Measurements from ENCODE around the gene NELFB.

NELFB gene

GRCh38 chr9:137254624-137255447 lies at the start of gene NELFB:
Gene NELFB, plus strand, starts transcription at chr9:137255327.
- DNase-seq (ENCODE audit: low read depth in 4 of 4, low spot score in 1 of 4), result peak; percentile 87 to 97 (median 95)

- DNase-seq (ENCODE audit: low read depth in 4 of 4, low spot score in 1 of 4), result no peak
Observed at GRCh38 chr9:137206602-137207001, 48.5 kb upstream of the NELFB start.

DNA sequence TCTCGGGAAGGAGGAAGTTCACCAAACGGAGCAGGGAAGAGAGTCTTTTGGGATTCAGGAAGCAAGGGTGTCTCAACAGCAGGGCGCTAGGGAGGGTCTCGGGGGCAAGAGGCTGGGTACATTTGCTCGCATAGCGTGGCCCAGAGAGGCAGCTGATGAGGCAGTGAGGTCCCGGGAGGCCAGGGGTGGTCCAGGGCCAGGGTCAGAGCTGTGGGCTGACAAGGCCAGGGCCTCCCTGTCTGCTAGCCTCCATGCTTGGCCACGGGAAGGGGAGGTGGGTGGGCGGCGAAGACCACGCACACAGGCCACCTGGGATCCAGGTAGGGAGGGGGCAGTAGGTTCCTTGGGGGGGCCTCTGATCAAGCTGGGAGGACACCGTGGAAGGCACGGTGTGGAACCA lies 43.6 kb upstream of the NELFB start:
- DNase-seq (ENCODE audit: low read depth in 4 of 4, low spot score in 1 of 4), result no peak

DNA sequence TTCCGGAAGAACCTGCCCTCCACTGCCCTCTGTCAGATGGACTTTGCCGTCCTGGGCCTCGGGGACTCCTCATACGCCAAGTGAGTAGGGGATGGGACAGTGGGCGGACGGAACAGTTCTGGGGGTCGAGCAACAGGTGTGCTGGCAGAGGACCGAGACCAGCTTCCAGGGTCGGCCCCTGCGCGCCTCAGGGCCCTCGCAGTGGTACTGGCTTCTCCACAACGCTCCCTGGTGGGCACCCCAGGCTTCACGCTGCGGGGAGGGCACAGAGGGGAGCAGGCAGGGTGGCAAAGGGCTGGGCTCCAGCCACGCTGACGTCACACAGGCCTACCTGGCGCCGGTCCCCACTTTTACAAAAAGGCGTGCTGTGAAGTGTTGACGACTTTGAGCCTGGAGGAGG lies 42.6 kb upstream of the NELFB start:
- no peak for DNase-seq (ENCODE audit: low read depth in 4 of 4, low spot score in 1 of 4)

DNA sequence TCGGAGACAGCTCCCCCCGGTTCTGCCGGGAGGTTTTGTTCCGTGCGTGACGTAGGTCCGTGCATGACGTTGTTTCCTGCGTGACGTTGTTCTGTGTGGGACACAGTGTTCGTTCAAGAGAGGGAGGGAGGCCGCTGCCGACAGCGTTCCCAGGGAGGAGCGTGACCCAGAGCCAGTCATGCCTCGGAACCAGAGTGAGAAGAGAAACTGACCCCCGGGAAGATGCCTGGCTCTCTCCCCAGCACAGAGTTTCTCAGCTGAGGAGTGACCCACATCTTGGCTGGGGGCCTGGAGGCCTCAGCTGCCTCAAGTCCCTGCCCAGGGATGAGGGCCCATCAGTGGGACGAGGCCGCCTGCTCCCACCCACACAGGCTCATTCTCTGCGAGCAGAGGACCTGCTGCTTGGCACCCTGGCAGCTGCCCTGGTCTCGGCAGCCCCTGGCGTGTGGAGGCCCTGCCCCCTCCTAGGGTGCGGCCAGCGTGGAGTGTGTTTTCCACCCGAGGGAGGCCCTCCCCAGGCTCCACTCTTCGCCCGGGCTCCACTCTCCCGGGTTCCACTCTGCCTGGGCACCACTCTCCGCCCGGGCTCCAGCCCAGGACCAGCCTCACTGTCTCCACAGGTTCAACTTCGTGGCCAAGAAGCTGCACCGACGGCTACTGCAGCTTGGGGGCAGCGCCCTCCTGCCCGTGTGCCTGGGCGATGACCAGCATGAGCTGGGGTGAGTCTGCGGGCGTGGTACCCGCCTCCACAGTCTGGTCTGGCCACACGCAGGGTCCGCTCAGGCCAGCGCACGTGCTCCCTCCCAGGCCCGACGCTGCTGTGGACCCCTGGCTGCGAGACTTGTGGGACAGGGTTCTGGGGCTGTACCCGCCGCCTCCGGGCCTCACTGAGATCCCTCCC lies 41.7 kb upstream of the NELFB start:
- no peak for DNase-seq (ENCODE audit: low read depth in 4 of 4, low spot score in 1 of 4)

- DNase-seq (ENCODE audit: low read depth in 4 of 4, low spot score in 1 of 4), result no peak
Observed at GRCh38 chr9:137214620-137215019, 40.5 kb upstream of the NELFB start.

GRCh38 chr9:137215196-137215986 lies 39.7 kb upstream of the NELFB start:
- DNase-seq (ENCODE audit: low read depth in 4 of 4, low spot score in 1 of 4), result no peak

DNA sequence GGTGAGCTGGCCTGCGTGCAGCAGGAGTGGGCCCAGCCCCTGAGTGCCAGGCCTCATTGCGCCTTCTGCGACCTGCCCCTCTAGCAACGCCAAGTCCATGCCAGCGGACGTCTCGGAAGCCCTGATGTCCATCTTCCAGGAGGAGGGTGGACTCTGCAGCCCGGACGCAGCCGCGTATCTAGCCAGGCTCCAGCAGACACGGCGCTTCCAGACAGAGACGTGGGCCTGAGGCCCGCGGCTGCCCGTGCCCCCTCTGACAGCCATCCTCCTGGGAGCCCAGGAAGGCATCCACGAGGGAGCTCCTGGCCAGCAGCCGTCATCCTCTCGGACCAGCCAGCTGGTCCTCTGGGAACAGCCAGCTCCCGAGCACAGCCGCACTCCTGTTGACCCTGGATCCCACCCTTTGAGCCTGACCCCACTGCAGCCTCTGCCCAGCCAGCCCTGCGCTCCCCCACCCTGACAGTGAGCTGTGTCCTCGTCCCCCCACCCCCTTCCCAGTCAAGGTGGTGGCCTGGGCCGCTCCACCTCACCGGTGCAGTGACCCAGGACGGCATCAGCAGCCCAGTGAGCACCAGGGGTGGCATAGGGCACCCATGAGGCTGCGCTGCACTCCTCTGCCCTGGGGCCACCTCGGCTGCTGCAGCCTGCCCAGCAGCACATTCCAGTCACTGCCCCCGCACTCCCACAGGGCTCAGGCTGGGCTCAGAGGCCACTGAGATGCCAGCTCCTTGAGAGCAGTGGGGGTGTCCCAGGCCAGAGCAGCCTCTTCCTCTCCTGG lies 38.8 kb upstream of the NELFB start:
- DNase-seq (ENCODE audit: low read depth in 4 of 4, low spot score in 1 of 4), result no peak

DNA sequence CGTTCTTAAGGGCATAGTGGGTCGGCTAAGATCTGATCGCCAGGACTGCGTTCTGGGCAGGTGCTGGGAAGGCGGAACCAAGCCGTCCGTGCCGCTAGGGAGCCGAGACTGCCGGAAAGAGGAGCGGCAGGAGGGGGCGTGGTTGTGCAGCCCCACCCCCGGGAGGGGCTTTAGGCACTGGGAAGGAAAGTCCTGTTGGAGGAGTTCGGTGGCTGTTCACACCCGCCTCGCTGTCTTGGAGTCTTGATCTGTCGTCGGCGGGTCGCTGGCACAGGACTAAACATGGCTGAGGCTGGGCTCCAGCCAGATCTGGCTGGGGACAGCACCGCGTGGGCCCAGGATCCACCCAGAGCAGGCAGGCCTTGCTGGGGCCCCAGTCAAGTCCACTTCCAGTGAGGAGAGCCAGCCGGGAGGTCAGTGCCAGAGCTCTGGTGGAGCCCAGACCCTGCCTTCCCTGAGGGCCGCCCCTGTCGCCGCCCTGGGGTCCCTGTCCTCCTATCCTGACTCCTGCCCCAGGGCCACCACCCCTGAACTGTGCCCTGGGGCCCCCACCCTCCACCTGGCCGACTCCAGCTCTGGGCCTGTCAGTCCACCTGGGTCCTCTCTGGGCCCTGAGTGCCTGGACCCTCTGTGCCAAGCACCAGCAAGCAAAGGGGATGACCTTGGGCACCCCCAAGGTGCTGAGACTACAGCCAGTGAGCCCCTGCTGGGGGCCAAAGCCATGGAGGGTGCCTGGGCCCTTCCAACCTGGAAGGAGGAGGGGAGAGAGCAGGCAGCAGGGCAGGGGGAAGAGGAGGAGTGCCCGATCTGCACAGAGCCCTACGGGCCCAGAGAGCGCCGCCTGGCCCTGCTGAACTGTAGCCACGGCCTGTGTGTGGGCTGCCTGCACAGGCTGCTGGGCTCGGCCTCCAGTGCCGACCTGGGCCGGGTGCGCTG lies 37.6 kb upstream of the NELFB start:
- no peak for DNase-seq (ENCODE audit: low read depth in 4 of 4, low spot score in 1 of 4)

DNA sequence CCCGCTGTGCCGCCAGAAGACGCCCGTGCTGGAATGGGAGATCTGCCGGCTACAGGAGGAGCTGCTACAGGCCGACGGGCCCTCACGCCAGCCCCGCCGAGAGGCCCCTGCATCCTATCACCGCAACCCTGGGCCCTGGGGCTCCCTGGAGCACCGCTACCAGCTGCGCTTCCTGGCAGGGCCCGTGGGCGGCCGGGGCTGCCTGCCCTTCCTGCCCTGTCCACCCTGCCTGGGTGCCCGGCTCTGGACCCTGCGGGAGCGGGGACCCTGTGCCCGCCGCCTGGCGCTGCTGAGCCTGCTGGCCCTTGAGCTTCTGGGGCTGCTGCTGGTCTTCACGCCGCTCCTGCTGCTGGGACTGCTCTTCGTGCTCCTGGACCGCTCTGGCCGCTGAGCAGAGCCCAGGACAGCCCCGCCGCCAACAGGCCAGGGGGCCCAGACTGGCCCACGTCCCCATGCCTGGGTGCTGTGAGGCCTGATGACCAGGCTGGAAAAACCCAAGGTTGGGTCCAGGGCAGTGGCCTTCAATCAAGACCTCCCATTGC lies 36.8 kb upstream of the NELFB start:
- no peak for DNase-seq (ENCODE audit: low read depth in 4 of 4, low spot score in 1 of 4)

DNA sequence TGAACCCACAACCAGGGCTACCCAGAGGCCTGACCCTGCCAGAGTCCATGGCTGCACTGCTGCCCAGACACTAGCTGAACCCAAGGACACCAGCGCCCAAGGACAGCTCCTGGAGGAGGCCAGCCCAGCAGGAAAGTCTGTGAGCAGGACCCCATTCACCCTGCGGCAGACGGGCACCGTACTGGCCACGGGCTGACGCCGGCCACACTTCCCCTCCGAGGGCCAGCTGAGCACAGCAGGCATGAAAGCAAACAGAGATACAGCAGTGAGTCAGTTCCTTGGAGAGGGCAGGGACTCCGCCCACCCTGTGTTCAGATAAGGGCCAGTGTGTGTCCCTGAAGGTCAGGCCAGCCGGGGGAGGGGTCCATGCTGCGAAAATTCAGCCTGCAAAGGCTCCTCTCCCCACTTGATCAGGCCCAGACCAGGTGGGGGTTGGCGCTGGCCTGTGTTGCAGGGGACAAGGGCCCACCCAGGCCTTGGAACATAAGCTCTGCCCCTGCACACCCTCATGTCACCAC lies 36.3 kb upstream of the NELFB start:
- DNase-seq (ENCODE audit: low read depth in 4 of 4, low spot score in 1 of 4), result no peak

DNA sequence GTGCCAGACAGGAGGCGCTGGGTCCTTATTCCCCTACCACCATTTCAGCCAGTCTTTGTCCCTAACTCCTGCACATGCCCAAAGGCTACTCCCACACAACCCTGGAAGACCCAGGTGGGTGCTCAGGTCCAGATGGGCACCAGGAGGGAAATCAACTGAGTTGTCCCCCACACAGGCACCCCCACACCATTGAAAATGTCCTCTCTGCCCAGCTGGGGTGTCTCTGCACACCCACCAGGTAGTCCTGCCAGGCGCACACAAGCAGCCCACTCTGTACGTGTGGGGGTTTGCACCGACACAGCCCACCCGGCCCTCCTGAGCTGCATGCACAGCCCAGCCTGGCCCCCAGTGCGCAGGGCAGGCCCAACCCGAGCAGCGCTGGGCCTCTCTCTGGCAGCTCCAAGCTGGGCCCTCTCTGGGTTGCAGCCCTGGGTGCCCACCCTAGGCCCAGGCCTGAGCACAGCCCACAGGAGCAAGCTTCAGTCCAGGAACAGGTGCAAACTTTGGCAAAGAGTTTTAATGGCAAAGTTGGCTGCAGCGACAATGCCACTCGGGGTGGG lies 35.3 kb upstream of the NELFB start:
- no peak for DNase-seq (ENCODE audit: low read depth in 4 of 4, low spot score in 1 of 4)

GRCh38 chr9:137220317-137221094 lies 34.6 kb upstream of the NELFB start:
- DNase-seq (ENCODE audit: low read depth in 4 of 4, low spot score in 1 of 4), result no peak

DNA sequence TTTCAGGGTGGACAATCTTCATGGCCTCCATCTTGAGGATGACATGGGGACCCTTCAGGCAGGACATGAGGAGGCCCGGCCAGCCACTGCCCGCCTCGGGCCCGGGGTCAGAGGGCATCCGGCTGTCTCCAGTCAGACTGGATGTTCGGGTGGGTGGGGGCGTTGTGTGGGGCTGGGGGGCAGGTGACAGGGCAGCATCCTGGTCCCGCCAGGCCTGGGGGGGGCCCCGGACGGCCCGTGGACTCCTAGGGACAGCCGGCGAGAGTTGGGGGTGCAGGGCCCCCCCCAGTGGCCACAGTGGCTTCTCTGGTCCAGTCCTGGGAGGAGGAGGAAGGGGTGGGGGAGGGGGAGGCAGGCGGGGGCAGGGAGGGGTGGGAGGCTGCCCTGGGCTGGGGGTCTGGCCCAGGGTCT lies 34.0 kb upstream of the NELFB start:
- DNase-seq (ENCODE audit: low read depth in 4 of 4, low spot score in 1 of 4), result no peak

- no peak for DNase-seq (ENCODE audit: low read depth in 4 of 4, low spot score in 1 of 4)
Observed at GRCh38 chr9:137221506-137222111, 33.5 kb upstream of the NELFB start.

DNA sequence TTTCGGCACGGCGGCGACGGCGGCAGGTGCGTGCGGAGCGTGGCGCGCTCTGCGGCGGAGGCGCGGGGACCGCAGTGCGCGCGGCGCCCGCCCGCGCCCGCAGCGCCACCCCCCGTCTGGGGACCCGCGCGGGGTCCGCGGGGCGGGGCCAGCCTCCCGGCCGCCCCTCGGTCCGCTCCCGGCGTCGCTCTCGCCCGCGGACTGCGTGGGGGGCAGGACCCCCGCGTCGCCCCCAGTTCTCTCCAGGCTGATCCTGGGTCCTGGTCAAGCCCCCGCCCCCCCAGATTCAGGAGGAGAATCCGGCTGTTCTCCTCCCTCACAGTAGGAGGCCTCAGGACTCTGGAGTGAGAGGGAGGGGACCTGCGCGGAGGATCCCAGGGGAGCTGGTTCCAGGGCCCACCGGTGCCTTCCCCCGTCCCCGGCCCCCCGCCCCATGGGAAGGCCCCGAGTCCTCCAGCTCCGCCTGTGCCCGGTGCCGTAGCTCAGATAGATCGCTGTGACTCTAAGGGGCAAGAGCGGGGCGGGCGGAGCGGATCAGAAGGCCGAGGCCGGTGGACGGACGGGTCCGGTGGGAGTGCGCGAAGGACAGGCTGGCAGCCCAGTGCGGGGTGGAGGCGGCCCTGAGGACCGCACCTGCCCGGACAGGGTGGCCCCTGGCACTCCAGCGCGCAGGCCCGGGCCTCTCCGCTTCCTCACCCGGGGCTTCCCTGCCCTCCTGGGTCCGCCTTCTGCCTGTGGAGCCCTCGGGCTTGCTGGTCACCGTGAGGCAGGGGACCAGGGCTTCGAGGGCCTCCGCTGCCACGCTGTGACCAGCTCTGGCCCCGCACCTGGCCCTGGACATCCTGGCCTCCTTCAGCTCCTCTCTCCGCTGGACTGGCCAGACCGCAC lies 32.7 kb upstream of the NELFB start, which contains the start of gene RNF208:
Gene RNF208 (minus strand): TSS at position 51 of the 888 bp plus-strand sequence. CDS start 1,028 bp downstream, outside the sequence.
- DNase-seq (ENCODE audit: low read depth in 4 of 4, low spot score in 1 of 4), result no peak
